OCI-LY1 (cell line): ENCODE results near the gene SLC9A9.

Source experiments
- H2AFZ ChIP-seq: fragments of 200-600 bp; sonication (generic), shearing (Covaris generic); 2 replicates; pipeline ENCODE4 v1.6.0; 2014; ENCODE audit warnings: antibody characterized with exemption, mild to moderate bottlenecking, low read length
- H3F3A ChIP-seq: fragments of 200-600 bp; sonication (generic), shearing (Covaris generic); 2 replicates; pipeline ENCODE4 v1.6.0; 2014; ENCODE audit warnings: mild to moderate bottlenecking, antibody characterized with exemption, low read length, moderate library complexity; ENCODE audit not compliant: insufficient read depth
- H3K27ac ChIP-seq: fragments of 200-600 bp; sonication (generic); 2 replicates; pipeline ENCODE4 v1.5.1; 2014; ENCODE audit warnings: low read length, mixed run types, mild to moderate bottlenecking, low read depth; ENCODE audit not compliant: poor library complexity, severe bottlenecking
- H3K27me3 ChIP-seq: fragments of 200-600 bp; sonication (generic); 2 replicates; pipeline ENCODE4 v1.6.0; 2014; ENCODE audit warnings: antibody characterized with exemption, mild to moderate bottlenecking, low read length, moderate library complexity; ENCODE audit not compliant: insufficient read depth
- H3K36me3 ChIP-seq: fragments of 200-600 bp; sonication (generic); 2 replicates; pipeline ENCODE4 v1.6.1; 2014; ENCODE audit warnings: mild to moderate bottlenecking, antibody characterized with exemption, low read length, moderate library complexity, mixed read lengths; ENCODE audit not compliant: insufficient read depth
- H3K4me1 ChIP-seq: fragments of 200-600 bp; sonication (generic); 2 replicates; pipeline ENCODE4 v1.5.1; 2014; ENCODE audit warnings: mild to moderate bottlenecking, low read length, moderate library complexity; ENCODE audit not compliant: insufficient read depth, severe bottlenecking
- H3K4me2 ChIP-seq: fragments of 200-600 bp; sonication (generic), shearing (Covaris generic); 2 replicates; pipeline ENCODE4 v1.6.1; 2014; ENCODE audit warnings: low read length
- H3K4me3 ChIP-seq: fragments of 200-600 bp; sonication (generic); 2 replicates; pipeline ENCODE4 v1.5.1; 2014; ENCODE audit warnings: low read length, low read depth, mild to moderate bottlenecking, mixed read lengths; ENCODE audit not compliant: poor library complexity, severe bottlenecking
- H3K79me2 ChIP-seq: fragments of 200-600 bp; shearing (Covaris generic); 2 replicates; pipeline ENCODE4 v1.6.1; 2016; ENCODE audit warnings: mixed run types, low read length, mixed read lengths; ENCODE audit not compliant: insufficient read depth
- H3K9ac ChIP-seq: fragments of 200-600 bp; sonication (generic), shearing (Covaris generic); 2 replicates; pipeline ENCODE4 v1.6.1; 2014; ENCODE audit warnings: mild to moderate bottlenecking, low read length, mixed read lengths
- H3K9me2 ChIP-seq: fragments of 200-600 bp; sonication (generic), shearing (Covaris generic); 2 replicates; pipeline ENCODE4 v1.6.1; 2014; ENCODE audit warnings: low read depth, mild to moderate bottlenecking, low read length, mixed read lengths
- H3K9me3 ChIP-seq: fragments of 200-600 bp; shearing (Covaris generic); 2 replicates; pipeline ENCODE4 v1.6.1; 2014; ENCODE audit warnings: low read length, mixed read lengths
- H4K20me1 ChIP-seq: fragments of 200-600 bp; sonication (generic), shearing (Covaris generic); 2 replicates; pipeline ENCODE4 v1.6.0; 2016; ENCODE audit warnings: mild to moderate bottlenecking, low read length; ENCODE audit not compliant: insufficient read depth
- CTCF ChIP-seq: fragments of 200-600 bp; sonication (generic), shearing (Covaris generic); IDR thresholded peaks from 2 replicates; pipeline ENCODE4 v1.5.1; 2017; ENCODE audit warnings: mild to moderate bottlenecking, antibody characterized with exemption, low read length, moderate library complexity, mixed read lengths
- EZH2 ChIP-seq: fragments of 200-600 bp; sonication (generic), shearing (Covaris generic); IDR thresholded peaks from 2 replicates; pipeline ENCODE4 v1.8.0; 2017; ENCODE audit warnings: borderline replicate concordance, mixed run types, mild to moderate bottlenecking, antibody characterized with exemption, low read length, moderate library complexity, mixed read lengths

SLC9A9 gene

GRCh38 chr3:143352850-143353550 lies 495.3 kb downstream of the SLC9A9 start:
- H3K79me2 ChIP-seq, result no peaks in the 10 kb centered on the region
- no peaks in the 10 kb centered on the region for H4K20me1 ChIP-seq
- no peak overlapping the region for H3K9ac ChIP-seq
- no peaks in the 10 kb centered on the region for H3K4me1 ChIP-seq
- no peaks in the 10 kb centered on the region for H3K9me3 ChIP-seq
- H2AFZ ChIP-seq, result no peak overlapping the region
- H3K4me3 ChIP-seq, result no peak overlapping the region
- H3K36me3 ChIP-seq, result no peaks in the 10 kb centered on the region
- TF ChIP-seq CTCF (no peak), EZH2 (no peak)
- no peak overlapping the region for H3K4me2 ChIP-seq
- H3K27ac ChIP-seq, result no peak overlapping the region
- no peaks in the 10 kb centered on the region for H3K27me3 ChIP-seq
- H3K9me2 ChIP-seq, result no peaks in the 10 kb centered on the region
- no peaks in the 10 kb centered on the region for H3F3A ChIP-seq

- Histone ChIP-seq H3K27me3 (no peaks in the 10 kb centered on the region), H4K20me1 (no peaks in the 10 kb centered on the region), H3K9me2 (no peaks in the 10 kb centered on the region), H2AFZ (no peak overlapping the region), H3K9ac (no peak overlapping the region), H3K4me2 (no peak overlapping the region), H3K9me3 (no peaks in the 10 kb centered on the region), H3K4me3 (no peak overlapping the region), H3K4me1 (no peaks in the 10 kb centered on the region), H3K79me2 (no peaks in the 10 kb centered on the region), H3K27ac (no peak overlapping the region), H3F3A (no peaks in the 10 kb centered on the region), H3K36me3 (no peaks in the 10 kb centered on the region)
- TF ChIP-seq EZH2, result no peak
- TF ChIP-seq CTCF, result no peak
Observed at GRCh38 chr3:143351895-143352608, 496.2 kb downstream of the SLC9A9 start.

- TF ChIP-seq EZH2 (no peak), CTCF (no peak)
- no peaks in the 10 kb centered on the region for H3K9me2 ChIP-seq
- H3F3A ChIP-seq, result no peaks in the 10 kb centered on the region
- no peak overlapping the region for H3K4me3 ChIP-seq
- H2AFZ ChIP-seq, result no peak overlapping the region
- no peaks in the 10 kb centered on the region for H3K36me3 ChIP-seq
- H3K9me3 ChIP-seq, result no peaks in the 10 kb centered on the region
- no peak overlapping the region for H3K9ac ChIP-seq
- no peaks in the 10 kb centered on the region for H3K4me1 ChIP-seq
- H3K27me3 ChIP-seq, result no peaks in the 10 kb centered on the region
- H4K20me1 ChIP-seq, result no peaks in the 10 kb centered on the region
- no peaks in the 10 kb centered on the region for H3K79me2 ChIP-seq
- H3K27ac ChIP-seq, result no peak overlapping the region
- no peak overlapping the region for H3K4me2 ChIP-seq
Observed at GRCh38 chr3:143351354-143351753, 496.9 kb downstream of the SLC9A9 start.
